HG03521 (cell line): Measurements from ENCODE around the gene RARS1.
A peak's percentile ranks its signal among the peaks of the same experiment; 100 is the strongest.

ENCODE experiments used
- ATAC-seq: cut with Tn5 transposase; IDR thresholded peaks from one replicate; pipeline ENCODE4 v1.9.1; 2021; ENCODE audit warnings: mild to moderate bottlenecking, moderate library complexity; ENCODE audit not compliant: unreplicated experiment

The RARS1 gene

GRCh38 chr5:168486136-168486879 is at the start of gene RARS1:
TSS of gene RARS1 (plus strand) at chr5:168486471. CDS start at chr5:168486499, 28 bp downstream.
- ATAC-seq, result peak; percentile 86

GRCh38 chr5:168438349-168438748 is 47.9 kb upstream of the RARS1 start:
- ATAC-seq, result no peak

- no peak for ATAC-seq
These were observed 42.7 kb upstream of the RARS1 start for GRCh38 chr5:168443533-168443932.

GRCh38 chr5:168443950-168444700 is 42.1 kb upstream of the RARS1 start:
- ATAC-seq, result no peak

- no peak for ATAC-seq
These were observed 39.2 kb upstream of the RARS1 start for GRCh38 chr5:168446983-168447619.

GRCh38 chr5:168447808-168448207 is 38.5 kb upstream of the RARS1 start:
- no peak for ATAC-seq

- no peak for ATAC-seq
These were observed 37.1 kb upstream of the RARS1 start for GRCh38 chr5:168449166-168449565.

GRCh38 chr5:168451565-168451964 is 34.7 kb upstream of the RARS1 start:
- no peak for ATAC-seq

GRCh38 chr5:168455201-168455600 is 31.1 kb upstream of the RARS1 start:
- no peak for ATAC-seq

- ATAC-seq, result no peak
These were observed 28.7 kb upstream of the RARS1 start for GRCh38 chr5:168457542-168457941.

GRCh38 chr5:168460606-168461005 is 25.7 kb upstream of the RARS1 start:
- no peak for ATAC-seq

GRCh38 chr5:168463081-168463480 is 23.2 kb upstream of the RARS1 start:
- no peak for ATAC-seq

GRCh38 chr5:168464214-168464613 is 22.1 kb upstream of the RARS1 start:
- no peak for ATAC-seq

- no peak for ATAC-seq
These were observed 21.6 kb upstream of the RARS1 start for GRCh38 chr5:168464641-168465040.

- ATAC-seq, result no peak
These were observed 18.4 kb upstream of the RARS1 start for GRCh38 chr5:168467755-168468330.

- no peak for ATAC-seq
These were observed 17.4 kb upstream of the RARS1 start for GRCh38 chr5:168468836-168469235.

- ATAC-seq, result no peak
These were observed 16.5 kb upstream of the RARS1 start for GRCh38 chr5:168469816-168470215.

- no peak for ATAC-seq
These were observed 14.5 kb upstream of the RARS1 start for GRCh38 chr5:168471785-168472184.

GRCh38 chr5:168472329-168472728 is 13.9 kb upstream of the RARS1 start:
- no peak for ATAC-seq

GRCh38 chr5:168474319-168474718 is 12.0 kb upstream of the RARS1 start:
- ATAC-seq, result no peak

- ATAC-seq, result no peak
These were observed 9.2 kb upstream of the RARS1 start for GRCh38 chr5:168477060-168477459.
